GM11168 (cell line): ENCODE results near the gene LDB3.

Experiments
- in situ Hi-C: fragments of 300-500 bp; cut with MboI; formaldehyde crosslinking; loops from one replicate; pipeline ENCODE4 v1.12.0; 2022; ENCODE audit warnings: low sequenced_read_pairs; ENCODE audit not compliant: unreplicated experiment

Gene LDB3

GRCh38 chr10:86699991-86700840, 31.9 kb downstream of the LDB3 start:
- in situ Hi-C loops = loop anchor here (5.0 kb wide), 1 partner anchor 192 kb away; no protein-coding TSS in a partner anchor

DNA sequence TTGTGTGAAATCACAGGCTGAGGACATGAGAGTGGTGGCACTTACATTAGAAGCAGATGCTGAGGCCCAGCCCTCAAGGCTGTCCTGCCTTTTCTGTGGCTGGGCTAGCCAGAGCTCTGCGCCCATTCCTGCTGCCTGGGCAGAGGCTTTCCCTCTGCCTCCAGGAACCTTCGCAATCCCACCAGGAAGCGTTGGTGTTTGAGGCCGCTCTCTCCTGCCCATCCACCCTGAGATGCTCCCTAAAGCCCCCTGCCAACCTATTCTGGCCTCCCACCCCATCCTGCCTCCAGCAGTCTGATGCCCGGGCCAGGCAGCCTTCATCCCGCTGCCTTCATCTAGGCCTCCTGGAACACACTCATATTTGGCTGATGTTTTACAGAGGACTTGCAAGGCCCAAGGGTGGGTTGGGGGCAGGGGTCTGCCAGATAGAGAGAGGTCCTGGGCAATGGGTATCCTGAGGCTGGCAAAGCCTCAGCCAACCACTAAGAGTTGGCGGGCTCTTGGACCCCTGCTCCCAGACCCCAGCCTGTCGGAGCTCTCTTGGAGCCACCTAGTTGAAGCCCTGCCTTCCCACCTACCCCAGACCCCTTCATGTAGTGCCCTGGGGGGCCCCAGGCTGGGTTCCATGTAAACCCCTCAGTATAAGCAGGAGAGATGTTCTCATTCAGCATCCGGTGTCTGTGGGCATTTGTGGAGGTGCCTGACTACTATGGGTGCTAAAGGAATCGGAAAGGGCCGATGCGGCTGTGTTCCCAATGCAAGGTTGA, 32.7 kb downstream of the LDB3 start:
- in situ Hi-C loops = no loop called here

DNA sequence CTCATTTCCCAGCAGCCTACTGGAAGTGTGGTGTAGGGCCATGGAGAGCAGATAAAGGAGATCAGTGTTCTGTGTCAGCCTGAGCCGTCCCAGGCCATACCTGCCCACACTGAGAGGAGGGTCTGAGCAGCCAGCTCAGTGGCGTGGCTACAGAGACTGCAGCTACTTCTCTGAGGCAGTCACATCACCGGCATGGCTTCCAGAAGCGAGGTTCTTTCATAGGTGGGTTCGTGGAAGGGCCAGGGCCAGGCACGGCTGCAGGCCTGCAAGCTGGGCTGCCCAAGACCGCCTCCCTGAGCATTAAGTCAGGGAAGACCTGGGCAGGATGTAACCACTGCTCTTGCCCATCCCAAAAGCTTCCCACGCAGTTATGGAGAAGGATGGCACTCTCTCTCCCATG, 34.9 kb downstream of the LDB3 start:
- in situ Hi-C loops = no loop called here

DNA sequence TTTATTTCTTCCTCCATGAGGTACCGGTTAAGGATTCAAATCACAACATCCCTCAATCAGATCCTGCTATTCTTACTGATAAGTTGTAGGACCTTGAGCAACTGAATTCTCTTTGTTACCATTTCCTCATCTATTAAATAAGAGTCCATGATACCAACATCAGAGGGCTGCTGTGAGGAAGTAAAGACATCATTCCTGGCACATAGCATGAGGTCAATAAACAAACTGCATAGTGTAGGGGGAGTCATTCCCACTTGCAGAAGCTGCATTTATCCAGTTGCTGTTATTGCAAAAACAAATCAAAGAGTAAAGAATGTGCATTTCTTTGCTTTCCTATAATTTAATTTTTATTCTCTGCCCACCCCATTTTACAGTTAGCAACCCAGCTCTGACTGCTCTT, 36.8 kb downstream of the LDB3 start:
- in situ Hi-C loops = no loop called here

DNA sequence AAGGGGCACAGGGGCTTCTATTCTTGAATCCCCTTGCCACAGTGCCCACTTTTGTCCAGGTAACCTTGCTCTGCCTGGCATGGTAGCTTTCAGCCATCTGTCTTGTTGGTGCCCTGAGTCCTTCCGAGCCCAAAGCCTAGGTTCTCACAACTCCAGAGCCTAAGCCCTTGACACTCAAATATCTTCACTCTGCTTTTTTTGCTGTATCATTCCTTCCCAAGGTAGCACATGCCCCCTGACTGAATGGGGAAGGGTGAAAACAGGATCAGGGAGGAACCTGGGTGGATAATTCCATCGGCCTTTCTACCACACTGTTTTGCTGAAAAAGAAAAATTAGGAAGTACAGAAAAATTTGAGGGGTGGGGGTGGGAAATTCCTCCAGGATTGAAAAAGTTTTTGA, 37.6 kb downstream of the LDB3 start:
- in situ Hi-C loops = no loop called here

GRCh38 chr10:86706401-86706841, 38.1 kb downstream of the LDB3 start:
- in situ Hi-C loops = no loop called here

DNA sequence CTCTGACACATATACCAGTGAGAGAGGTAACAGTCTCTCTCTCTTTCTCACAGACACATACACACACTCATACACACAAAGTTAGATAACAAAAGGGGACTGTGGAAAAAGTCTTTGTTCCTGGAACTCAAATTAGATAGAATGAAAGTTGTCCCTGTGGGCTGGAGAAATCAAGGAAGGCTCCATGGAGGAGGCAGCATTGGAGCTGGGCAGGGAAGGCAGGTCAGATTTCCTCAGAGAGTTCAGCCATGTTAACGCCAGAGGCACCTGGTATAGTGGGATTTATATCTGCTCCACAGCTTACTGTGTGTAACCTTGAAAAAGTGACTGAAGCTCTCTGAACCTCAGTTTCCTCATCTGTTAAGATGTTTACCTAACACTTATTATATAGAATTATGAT, 38.7 kb downstream of the LDB3 start:
- in situ Hi-C loops = no loop called here

DNA sequence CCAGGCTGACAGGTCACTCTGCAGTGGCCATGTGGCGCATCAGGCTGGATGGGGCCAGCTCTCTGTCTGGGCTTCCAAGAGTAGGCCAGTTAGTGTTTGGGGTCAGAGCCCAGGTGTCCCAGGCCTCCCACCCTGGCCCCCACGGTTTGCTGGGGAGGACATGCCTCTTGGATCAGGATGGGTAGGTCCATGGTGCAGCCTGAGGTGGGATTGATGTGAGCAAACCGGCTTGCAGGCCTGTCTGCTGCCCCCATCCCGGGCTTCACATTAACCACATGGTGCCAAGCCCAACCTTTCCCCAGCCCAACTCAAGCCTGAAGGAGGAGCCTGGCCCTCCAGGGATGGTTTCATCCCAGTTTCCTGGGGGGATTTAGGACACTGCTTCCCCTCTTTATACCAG, 39.2 kb downstream of the LDB3 start:
- in situ Hi-C loops = no loop called here

- in situ Hi-C loops = no loop called here
Measured at GRCh38 chr10:86708068-86708782, 39.9 kb downstream of the LDB3 start.

GRCh38 chr10:86708783-86709380, 40.6 kb downstream of the LDB3 start:
- in situ Hi-C loops = no loop called here

DNA sequence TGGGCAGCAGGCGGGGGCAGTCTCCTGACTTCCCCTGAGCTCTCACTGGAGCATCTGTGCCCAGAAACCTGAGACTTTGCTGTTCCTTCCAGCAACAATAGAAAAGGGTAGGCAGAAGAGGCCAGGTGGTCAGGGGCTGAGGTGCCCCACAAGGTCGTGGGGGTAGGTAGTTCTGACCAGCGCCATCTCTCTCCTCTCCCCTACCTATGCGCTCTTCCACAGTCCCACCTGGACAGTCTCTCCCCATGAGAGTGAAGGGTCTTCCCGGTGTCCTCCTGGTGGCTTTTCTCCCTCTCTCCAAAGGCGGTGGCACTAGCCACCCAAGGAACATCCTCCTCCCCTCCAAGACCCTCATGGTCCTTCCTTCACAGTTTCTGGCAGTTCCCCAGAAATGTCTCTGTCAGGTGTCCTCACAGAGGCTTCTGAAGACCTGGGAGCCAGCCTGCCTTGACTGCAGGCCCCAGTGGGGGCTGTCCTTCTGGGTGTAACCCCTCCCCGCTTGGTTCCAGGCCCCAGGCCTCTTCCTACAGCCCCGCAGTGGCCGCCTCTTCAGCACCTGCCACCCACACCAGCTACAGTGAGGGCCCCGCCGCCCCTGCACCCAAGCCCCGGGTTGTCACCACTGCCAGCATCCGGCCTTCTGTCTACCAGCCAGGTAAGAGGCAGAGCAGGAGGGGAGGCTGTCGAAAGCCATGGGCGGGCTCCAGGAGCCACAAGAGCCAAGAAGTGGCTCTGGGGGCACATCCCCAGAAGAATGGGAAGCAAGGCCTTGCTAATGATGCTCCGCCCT, 41.3 kb downstream of the LDB3 start:
- in situ Hi-C loops = no loop called here

- in situ Hi-C loops = no loop called here
Measured at GRCh38 chr10:86710987-86711512, 42.7 kb downstream of the LDB3 start.

GRCh38 chr10:86711513-86712316, 43.4 kb downstream of the LDB3 start:
- in situ Hi-C loops = no loop called here

- in situ Hi-C loops = no loop called here
Measured at GRCh38 chr10:86712317-86712707, 44.0 kb downstream of the LDB3 start.

- in situ Hi-C loops = no loop called here
Measured at GRCh38 chr10:86715156-86715795, 47.0 kb downstream of the LDB3 start.

GRCh38 chr10:86715836-86716235, 47.5 kb downstream of the LDB3 start:
- in situ Hi-C loops = no loop called here

GRCh38 chr10:86716466-86716865, 48.2 kb downstream of the LDB3 start:
- in situ Hi-C loops = no loop called here

GRCh38 chr10:86718556-86718955, 50.2 kb downstream of the LDB3 start:
- in situ Hi-C loops = no loop called here
